Activated T-cell treated with anti-CD3 and anti-CD28 coated beads for 24 hours (primary cell): ENCODE data around the gene FBXW9.
"Not testable (repeated sequence)": the region's sequence is repeated elsewhere in the genome, so short reads cannot be mapped to it uniquely, and the experiment has no call there.

Source experiments
- DNase-seq: peaks from one replicate; pipeline ENCODE4 v3.0.0-alpha.2; 2020; ENCODE audit warnings: low read depth

Gene FBXW9

GRCh38 chr19:12696366-12697335 lies at the start of gene FBXW9:
TSS of gene FBXW9 (minus strand) at chr19:12696631. CDS start at chr19:12696581, 50 bp downstream.
- DNase-seq = peak; percentile 97

GRCh38 chr19:12745166-12745897 lies 48.9 kb upstream of the FBXW9 start:
- DNase-seq = no peak

GRCh38 chr19:12737835-12738351 lies 41.5 kb upstream of the FBXW9 start:
- no peak for DNase-seq

- peak; percentile 69 for DNase-seq
These were observed 40.8 kb upstream of the FBXW9 start, which contains the start of gene GET3 for GRCh38 chr19:12736995-12737834. TSS of gene GET3 (plus strand) at chr19:12737497. CDS start at chr19:12737506, 9 bp downstream.

GRCh38 chr19:12733369-12734214 lies 37.2 kb upstream of the FBXW9 start:
- DNase-seq = peak; percentile 51

- no peak for DNase-seq
These were observed 34.9 kb upstream of the FBXW9 start for GRCh38 chr19:12731337-12731736.

- no peak for DNase-seq
These were observed 33.6 kb upstream of the FBXW9 start for GRCh38 chr19:12730064-12730463.

- DNase-seq = no peak
These were observed 31.5 kb upstream of the FBXW9 start for GRCh38 chr19:12727745-12728433.

GRCh38 chr19:12726988-12727316 lies 30.5 kb upstream of the FBXW9 start:
- no peak for DNase-seq

GRCh38 chr19:12725612-12726011 lies 29.2 kb upstream of the FBXW9 start:
- DNase-seq = not testable (repeated sequence)

GRCh38 chr19:12723641-12724426 lies 27.4 kb upstream of the FBXW9 start, which contains the start of gene TNPO2:
TSS of gene TNPO2 (minus strand) at chr19:12723932. CDS start at chr19:12720977, 2,955 bp downstream.
- DNase-seq = peak; percentile 71

GRCh38 chr19:12723381-12723640 lies 26.9 kb upstream of the FBXW9 start:
- DNase-seq = no peak

GRCh38 chr19:12722566-12723380 lies 26.3 kb upstream of the FBXW9 start:
- peak; percentile 90 for DNase-seq

GRCh38 chr19:12721656-12722565 lies 25.5 kb upstream of the FBXW9 start:
- DNase-seq = no peak

- no peak for DNase-seq
These were observed 24.6 kb upstream of the FBXW9 start for GRCh38 chr19:12720851-12721655.

GRCh38 chr19:12720296-12720695 lies 23.9 kb upstream of the FBXW9 start:
- DNase-seq = no peak

GRCh38 chr19:12715929-12716328 lies 19.5 kb upstream of the FBXW9 start:
- no peak for DNase-seq
